Activated T-cell treated with anti-CD3 and anti-CD28 coated beads for 1 hour (primary cell): ENCODE data around the gene CPNE5.
"Not testable (repeated sequence)": the region's sequence is repeated elsewhere in the genome, so short reads cannot be mapped to it uniquely, and the experiment has no call there.

ENCODE experiments used
- DNase-seq: peaks from one replicate; pipeline ENCODE4 v3.0.0-alpha.2; 2020; ENCODE audit warnings: low read depth

CPNE5 gene

DNA sequence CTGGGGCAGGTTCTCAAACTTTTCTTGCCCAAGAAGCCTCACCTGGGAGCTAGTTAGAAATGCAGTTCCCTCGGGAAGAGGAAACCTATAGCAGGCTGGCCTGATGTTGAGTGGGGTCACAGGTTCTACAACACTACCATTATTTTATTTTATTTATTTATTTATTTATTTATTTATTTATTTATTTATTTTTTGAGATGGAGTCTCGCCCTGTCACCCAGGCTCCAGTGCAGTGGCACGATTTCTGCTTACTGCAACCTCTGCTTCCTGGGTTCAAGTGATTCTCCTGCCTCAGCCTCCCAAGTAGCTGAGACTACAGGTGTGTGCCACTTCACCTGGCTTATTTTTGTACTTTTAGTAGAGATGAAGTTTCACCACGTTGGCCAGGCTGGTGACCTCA lies 115.3 kb downstream of the CPNE5 start:
- not testable (repeated sequence) for DNase-seq

DNA sequence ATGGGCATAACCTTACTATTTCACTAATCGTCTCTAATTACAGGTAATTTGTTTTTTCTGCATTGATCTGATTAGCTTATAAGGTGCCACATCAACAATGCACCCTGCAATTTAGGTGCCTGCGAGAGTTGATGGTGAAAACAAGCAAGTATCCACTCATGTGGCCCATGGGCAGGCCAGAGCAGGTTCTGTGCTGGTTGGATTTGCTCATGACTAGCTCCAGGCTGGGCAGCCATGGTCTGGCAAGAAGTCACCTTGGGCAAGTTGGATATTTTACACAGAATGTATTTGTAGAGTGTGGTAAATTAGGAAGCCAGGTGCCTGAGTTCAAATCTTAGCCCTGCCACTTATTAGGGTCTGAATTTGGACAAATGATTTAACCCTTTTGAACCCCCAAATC lies 116.4 kb downstream of the CPNE5 start:
- DNase-seq, result no peak

DNA sequence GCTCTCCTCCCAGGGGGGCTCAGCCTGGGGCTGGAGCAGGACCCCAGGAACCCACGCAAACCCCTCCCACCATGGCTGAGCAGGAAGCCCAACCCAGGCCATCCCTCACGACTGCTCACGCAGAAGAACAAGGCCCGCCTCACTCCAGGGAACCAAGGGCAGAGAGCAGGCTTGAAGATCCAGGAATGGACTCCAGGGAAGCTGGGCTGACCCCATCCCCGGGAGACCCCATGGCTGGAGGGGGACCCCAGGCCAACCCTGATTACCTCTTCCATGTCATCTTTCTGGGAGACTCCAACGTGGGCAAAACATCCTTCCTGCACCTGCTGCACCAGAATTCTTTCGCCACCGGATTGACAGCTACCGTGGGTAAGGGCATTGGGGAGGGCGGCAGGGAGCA lies 116.9 kb downstream of the CPNE5 start:
- DNase-seq, result no peak

DNA sequence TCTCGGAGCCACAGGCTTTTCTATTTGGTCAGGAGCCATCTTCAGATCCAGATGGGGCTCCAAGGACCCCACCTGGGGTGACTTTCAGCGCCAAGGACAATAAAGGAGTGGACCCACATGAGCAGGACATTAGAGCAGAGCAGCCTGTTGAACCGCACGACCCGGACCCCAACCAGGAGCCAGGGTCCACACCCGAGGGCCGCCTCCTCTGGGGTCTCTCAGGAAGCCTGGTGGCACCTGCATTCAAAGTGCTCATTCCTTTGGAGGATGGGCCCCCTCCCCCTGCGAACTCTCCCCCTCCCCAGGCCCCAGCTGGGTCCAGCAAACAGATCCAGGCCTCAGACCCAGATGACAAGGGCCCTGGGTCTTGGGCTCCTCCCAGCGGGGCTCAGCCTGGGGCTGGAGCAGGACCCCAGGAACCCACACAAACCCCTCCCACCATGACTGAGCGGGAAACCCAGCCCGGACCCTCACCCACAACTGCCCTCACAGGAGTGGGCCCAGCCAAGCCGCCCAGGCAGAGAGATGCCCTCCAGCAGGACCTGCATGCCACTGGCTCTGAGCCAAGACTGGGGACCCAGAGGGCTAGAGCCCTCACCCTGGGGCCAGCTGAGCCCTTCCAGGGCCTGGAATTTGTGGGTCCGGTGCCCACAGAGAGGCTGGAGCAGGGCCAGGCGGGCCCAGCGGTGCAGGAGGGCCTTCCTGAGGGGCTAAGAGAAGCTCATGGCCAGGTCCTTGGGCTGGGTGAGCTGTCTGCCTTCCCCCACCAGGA lies 117.7 kb downstream of the CPNE5 start:
- no peak for DNase-seq

DNA sequence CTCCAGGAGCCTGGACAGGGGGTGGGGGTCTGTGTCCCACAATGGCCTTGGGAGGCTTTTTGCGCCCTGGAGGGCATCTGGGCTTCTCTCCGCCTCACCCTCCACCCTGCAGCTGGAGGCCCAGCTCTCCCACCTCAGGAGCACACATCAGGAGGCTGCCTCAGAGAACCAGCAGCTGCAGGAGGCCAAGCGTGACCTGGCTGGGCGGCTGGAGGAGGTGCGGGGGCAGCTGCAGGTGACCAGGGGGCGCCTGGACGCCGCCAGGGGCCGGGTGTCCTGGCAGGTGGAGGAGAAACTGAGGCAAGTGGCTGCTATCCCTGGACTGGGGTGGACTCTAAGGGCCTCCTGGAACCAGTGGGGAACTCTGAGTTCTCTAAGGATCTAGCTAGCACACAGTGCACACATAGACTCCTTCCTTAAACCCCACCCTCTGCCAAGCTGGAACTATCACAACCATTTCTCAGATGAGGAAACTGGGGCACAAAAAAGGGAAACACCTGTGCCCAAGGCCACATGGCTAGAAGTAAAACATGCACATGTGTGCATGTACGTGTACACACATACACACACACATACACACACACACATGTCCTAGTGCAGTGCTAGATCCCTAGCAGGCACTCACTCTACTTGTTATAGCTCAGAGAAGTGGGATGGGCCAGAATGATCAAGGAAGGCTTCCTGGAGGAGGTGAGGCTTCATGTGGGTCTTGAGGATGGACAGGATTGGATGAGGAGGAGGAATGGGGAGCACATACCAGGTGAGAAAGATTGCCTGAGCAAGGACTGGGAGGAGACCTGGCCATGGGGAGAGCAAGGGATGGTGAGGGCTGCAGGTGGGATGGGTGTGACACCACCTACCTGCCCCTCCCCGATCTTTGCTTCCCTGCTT lies 118.7 kb downstream of the CPNE5 start:
- DNase-seq, result no peak

DNA sequence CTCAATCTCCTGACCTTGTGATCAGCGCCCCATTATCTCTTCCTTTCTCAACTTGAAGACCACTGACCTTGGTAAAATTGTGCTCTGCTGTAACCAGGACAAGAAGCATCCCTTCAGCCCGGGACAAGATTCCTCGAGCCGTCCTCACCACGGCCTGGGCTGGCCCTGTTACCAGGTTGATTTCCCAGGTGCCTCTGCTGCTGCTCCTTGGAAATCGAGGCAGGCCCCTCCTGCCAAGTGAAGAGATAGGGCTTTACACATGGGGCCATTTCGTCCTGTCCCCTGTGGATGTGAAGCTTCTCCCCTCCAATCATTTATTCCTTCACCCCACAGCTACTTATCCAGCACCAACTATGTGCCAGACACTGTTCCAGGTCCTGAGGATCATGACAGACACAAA lies 120.1 kb downstream of the CPNE5 start:
- DNase-seq, result no peak

DNA sequence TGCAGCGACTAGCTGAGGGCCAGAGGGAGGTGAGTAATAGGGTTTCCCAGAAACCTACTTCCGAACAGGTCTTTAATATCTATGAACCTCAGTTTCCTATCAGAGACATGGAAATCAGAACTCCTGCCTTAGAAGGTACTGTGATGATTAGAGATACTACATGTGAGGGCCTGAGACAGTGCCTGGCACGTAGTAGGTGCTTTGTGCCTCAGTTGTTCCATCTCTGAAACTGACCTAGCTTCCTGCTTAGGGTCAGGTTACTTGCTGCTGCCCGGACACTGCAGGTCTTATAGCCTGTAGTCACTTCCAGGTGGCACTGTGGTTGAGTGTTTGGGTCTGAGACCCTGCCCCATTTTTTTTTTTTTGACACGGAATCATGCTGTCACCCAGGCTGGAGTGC lies 120.7 kb downstream of the CPNE5 start:
- DNase-seq, result no peak

DNA sequence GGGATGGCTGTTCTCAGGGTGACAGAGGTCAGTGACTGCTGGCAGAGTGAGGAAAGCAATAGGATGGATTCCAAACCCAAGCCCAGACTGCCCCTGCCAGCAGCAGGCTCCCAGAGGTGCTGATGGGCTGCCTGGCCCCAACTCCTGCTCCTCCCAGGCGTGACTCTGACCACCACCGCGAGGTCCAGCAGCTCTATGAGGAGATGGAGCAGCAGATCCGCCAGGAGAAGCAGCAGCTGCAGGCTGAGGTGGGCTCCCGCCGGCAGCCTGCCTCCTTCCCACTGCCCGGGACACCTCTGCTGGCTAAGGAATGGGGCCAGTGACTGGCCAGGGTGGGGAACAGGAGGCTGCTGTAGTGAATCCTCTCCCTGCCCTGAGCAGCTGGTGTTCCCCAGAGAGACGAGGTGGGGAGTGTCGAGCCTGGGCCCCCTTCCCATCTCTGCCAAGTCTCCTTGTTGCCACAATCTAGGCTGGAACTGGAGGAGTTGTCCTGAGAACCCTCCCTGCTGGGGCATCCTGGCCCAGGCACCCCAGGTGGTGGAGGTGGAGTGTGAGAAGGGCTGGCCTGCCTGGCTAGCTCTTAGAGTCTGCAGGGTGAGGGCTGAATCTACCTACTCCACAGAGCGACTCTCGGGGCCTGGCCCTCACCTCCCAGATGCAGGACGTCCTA lies 121.2 kb downstream of the CPNE5 start:
- no peak for DNase-seq

DNA sequence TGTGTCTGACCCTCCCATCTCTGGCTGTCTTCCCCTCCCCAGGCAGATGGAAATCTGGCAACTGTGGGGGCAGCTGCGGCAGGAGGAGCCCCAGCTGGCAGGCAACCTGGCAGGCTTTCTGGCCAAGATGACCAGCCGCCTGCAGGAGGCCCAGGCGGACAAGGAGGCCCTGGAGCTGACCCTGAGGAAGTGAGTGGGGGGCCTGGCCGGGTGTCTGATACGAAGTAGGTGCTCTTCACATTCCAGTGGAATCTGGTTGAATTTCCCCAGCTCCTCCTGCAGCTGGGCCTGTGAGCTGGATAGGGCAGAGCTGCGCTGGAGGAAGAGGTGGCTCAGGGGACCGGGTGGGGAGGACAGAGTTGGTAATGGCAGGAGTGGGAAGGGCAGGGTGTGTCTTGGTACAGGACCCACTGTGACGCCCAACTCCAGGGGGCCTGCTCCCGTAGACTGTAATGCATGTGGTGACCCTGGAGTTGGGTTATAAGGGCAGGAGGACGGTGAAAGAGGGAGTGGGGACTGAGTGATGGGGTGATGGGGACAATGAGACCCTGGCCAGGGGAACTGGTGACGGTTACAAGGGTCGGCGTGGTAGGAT lies 121.9 kb downstream of the CPNE5 start:
- DNase-seq, result no peak

DNA sequence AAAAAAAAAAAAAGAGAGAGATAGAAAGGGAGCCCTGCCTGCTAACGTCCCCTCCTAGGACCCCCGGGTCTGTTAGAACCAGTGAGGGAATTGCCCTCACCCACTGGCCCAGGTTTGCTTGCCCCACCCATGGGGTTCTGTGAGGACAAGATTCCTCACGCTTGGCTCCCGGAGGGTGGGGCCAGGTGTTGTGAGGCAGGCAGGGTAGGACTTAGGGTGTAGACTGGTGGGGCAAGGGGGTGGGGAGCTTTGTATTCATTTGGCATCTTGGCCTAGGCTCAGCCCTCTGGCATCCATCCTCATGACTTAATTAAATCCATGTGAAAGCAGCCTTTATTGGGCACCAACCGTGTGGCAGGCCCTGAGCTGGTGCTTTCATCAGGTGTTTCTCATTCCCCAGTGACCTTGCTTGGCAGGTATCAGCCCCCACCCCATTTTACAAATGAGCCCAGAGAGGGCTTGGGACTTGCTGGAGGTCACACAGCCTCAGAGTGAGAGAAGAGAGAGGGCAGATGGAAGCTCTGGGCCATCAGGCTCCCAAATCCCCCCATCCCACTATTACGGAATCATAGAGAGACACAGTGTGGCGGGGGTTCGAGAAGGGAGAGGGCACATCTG lies 122.7 kb downstream of the CPNE5 start:
- no peak for DNase-seq

DNA sequence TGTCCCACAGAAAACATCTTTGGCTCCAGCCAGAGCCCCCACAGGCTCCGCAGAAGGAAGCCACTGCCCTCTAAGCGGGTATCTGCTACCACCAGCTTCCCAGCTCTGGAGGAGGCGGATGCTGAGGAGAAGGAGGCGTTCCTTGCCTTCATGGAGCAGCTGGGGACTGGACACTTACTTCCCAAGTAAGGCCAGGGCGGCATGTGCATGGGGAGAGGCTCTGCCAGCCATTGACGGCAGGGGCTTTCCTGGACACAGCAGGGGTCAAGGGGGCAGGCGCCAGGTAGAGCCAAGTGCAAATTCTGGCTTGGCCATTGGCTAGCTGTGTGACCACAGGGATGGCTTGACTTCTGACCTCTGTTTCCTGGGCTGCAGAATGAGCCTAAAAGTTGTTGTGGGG lies 123.8 kb downstream of the CPNE5 start:
- no peak for DNase-seq

DNA sequence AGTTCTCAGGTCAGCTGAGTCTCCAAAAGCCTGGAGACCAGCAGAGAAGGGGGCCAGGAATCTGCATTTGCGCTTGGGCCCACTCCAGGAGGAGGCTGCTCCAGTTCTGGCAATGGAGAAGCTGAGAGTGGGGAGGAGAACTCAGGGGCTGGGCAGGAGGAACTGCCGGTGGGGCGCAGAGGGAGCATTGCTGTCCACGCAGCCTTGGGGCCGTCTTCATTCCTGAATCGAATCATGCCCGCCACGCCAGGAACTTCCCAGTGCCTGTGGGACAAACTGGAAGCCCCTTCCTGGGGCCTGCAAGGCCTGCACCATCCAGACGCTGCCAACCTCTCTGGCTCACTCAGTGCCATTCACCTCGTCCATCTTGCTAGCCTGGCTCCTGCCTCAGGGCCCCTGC lies 124.7 kb downstream of the CPNE5 start:
- no peak for DNase-seq

DNA sequence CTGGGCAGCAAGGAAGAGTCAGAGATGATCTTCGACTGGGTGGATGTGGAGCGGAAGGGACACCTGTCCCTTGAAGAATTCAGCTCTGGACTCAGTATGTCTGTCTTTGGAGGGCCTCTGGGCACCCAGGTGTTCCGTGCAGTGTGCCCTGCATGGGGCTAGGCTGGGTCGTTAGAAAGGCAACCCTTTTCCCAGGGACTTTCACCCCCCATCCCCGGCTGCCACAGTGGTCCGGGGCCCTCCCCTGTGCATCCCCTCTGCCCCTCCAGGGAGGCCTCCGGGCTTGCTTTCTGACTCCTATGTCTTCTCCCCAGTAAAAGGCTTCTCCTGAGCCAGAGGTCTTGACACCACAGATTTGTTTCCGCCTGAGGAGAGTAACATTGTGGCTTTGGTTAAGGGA lies 125.4 kb downstream of the CPNE5 start:
- no peak for DNase-seq

DNA sequence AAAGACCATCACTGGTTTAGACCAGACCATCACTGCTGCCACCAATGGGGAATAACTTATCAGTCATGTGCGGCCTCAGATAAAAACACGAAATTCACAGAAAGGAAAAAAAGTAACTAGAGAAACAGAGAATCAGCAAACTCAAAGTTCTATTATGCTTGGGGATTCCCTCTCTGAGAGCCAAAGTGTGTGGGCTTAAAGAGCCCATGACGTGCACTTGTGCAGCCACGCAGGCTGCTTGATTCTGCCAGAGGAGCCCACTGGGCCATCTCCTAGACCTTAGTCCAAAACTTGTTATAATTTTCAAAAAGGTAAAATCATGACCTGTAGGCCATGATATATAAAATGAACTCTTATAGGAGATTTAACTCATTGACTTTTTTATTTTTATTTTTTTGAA lies 126.4 kb downstream of the CPNE5 start:
- no peak for DNase-seq

DNA sequence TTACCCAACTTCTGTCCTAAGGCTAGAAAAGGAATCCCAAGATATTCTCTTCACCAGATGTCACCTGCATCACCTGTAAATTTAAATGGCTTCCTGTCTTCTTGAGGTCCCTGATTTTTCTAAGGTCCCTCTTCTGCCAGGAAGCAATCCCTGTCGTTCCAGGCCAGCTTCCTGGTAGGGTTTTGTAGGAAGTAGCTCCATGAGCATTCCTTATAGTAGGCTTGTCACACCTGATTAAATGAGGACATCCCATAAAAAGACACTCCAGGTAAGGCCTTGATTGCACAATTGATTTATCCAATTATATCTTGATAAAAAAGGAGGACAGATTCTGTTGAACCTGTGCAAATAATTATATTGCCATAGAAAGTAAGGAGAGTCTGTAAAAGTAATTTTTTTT lies 132.9 kb downstream of the CPNE5 start:
- DNase-seq, result no peak

DNA sequence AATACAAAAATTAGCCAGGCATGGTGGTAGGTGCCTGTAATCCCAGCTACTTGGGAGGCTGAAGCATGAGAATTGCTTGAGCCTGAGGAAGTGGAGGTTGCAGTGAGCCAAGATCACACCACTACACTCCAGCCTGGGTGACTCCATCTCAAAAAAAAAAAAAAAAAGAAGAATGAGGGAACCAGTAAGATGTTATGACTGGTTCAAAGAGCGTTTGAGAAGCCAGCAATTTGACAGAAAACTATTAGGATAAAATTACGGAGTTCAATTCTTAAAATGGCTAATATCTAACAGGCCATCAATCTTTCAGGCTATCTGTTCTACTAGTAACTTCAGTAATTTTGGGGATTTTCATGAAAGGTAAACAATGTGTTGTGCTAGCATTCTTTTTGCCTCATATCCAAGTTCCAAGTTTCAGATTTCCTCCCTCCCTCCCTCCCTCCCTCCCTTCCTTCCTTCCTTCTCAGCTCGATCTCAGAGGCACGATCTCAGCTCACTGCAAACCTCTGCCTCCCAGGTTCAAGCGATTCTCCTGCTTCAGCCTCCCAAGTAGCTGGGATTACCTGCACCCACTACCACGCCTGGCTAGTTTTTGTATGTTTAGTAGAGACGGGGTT lies 134.2 kb downstream of the CPNE5 start:
- DNase-seq, result not testable (repeated sequence)

DNA sequence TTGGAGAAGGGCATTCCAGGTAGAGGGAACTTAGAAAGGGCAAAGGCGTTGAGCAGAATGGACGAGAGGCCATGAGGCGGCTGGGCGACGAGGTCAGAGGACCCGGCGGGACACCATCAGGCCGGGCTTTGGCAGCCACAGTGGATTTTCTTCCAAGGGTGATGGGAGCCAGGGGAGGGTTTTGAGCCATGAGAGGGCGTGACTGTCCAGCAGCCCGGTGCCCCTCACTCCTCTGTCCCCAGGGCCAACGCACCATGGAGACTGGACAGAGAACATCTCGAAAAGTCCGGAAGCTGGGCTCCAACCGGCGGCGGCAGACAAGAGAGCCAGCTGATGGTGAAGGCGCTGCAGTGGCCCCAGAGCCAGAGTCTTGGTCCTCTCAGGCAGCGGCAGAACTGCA lies 135.3 kb downstream of the CPNE5 start:
- no peak for DNase-seq

DNA sequence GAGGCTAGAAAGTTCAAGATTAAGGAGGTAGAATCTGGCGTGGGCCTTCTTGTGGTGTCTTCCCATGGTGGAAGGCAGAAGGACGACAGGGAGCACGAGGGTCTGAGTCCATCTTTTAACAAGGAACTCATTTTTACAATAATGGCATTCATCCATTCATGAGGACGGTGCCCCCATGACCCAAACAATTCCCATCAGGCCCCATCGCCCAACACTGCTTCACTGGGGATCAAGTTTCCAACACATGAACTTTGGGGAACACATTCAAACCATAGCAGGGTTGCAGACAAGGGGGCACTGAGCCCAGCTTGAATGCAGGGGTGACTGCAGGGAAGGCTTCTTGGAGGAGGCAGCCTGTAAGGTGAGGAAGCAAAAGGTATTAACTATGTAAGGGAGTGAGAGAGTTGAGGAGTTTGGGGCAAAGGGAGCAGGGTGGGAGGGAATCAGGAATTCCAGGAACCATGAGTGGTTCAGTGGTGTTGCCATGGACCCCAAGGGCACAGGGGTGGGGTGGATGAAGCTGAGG lies 136.1 kb downstream of the CPNE5 start:
- DNase-seq, result no peak

DNA sequence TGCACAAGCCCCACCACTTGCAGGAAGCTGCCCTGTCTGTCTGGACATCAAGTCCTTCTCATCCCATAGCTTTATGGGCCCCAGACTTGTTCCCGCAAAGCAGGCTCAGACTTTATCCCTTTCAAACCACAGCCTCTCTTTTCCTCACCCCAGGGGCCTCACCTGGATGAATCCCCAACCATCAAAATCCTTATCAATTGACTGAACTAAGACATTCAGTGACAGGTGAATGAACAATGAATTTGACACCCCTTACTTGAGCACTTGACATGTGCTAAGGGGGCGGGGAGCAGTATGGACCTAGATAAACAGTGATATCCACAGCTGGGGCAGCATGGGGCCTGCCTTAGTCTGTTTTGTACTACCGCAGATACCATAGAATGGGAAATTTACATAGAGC lies 136.6 kb downstream of the CPNE5 start:
- no peak for DNase-seq

DNA sequence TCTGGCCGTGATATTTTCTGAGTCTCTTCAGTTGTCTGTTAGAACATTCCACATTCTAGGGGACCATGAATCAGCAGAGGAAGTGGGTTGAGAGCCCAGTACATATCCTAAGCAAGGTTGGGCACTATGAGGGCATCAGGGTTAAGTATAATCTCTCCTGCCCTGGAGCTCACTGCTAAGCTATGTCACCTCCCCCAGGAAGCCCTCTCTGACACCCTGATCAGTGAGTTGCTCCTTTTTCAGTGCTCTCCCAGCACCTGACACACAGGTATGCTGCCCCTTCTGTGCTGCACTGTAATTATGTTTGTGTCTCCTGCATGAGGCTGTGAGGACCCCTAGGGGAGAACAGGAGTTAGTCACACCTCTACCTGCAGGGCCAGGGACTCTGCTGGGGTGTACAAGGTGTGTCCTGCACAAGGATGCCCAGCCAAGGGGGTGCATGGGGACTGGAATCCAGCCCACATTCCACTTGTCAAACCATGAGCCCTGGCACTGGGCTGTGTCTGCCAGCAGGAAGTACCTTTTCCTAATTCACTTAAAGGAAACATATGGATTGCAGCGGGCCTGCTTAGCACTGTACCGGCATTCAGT lies 137.7 kb downstream of the CPNE5 start:
- no peak for DNase-seq

DNA sequence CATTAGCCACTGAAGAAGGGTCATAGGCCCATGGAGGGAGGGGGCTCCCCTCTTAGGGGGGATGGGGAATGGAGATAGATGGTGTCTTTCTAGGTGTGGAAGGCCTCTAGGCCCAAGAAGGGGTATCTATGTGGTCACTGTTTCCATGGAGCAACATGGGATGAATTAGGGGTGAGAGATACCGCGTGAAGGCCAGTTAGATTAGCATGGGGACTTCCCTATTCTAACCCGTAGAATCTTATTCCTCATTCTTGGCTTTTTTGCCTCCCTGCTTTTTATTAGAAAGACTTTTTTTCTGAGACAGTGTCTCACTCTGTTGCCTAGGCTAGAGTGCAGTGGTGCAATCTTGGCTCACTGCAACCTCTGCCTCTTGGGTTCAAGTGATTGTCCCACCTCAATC lies 138.4 kb downstream of the CPNE5 start:
- DNase-seq, result no peak
